GM19372 (cell line): ENCODE results near the gene ZNF474.
"Not testable (repeated sequence)": the region's sequence is repeated elsewhere in the genome, so short reads cannot be mapped to it uniquely, and the experiment has no call there.

ENCODE experiments used
- ATAC-seq: cut with Tn5 transposase; IDR thresholded peaks from one replicate; pipeline ENCODE4 v1.9.1; 2021; ENCODE audit warnings: mild to moderate bottlenecking, low read depth, moderate library complexity; ENCODE audit not compliant: unreplicated experiment

ZNF474 gene

GRCh38 chr5:122129306-122129705 lies at the start of gene ZNF474:
TSS of gene ZNF474 (plus strand) at chr5:122129546. CDS start at chr5:122151991, 22,445 bp downstream.
- no peak for ATAC-seq

DNA sequence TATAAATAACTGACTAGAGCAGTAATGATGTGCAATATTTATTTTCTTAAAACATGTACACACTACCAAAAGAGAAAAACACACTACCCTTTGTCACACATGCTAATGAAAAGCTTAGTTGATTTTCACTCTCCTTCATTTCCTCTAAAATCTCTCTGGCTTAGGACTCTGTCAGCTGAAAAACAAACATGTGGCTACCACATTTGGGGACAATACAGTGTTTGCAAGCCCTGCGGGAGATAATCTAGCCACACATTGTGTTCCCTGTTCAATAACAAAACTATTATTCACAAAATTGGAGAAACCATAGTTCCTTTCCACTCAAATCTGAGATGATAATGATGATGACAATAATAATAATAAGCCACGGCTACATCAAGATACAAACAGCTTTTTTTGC lies 47.8 kb upstream of the ZNF474 start:
- no peak for ATAC-seq

DNA sequence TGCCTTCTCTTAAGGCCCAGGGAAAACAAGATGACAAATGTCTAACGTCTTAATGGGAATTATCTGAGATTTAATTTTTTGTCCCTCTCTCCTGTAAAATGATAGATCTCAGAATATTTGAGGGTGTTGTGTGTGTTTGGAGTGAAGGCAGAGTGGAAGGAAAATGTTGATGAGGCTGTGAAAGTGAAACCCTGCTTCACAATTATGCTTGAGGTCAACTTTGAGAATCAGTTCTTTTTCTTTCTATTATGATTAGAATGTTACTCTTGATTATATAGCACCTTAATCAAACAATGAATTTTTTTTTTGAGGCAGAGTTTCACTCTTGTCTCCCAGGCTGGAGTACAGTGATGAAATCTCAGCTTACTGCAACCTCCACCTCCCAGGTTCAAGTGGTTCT lies 45.8 kb upstream of the ZNF474 start:
- no peak for ATAC-seq

- ATAC-seq = no peak
Measured at GRCh38 chr5:122085041-122085440, 44.3 kb upstream of the ZNF474 start.

- no peak for ATAC-seq
Measured at GRCh38 chr5:122089096-122090013, 40.0 kb upstream of the ZNF474 start.

GRCh38 chr5:122091936-122092600 lies 37.3 kb upstream of the ZNF474 start:
- no peak for ATAC-seq

- no peak for ATAC-seq
Measured at GRCh38 chr5:122093415-122094180, 35.7 kb upstream of the ZNF474 start.

DNA sequence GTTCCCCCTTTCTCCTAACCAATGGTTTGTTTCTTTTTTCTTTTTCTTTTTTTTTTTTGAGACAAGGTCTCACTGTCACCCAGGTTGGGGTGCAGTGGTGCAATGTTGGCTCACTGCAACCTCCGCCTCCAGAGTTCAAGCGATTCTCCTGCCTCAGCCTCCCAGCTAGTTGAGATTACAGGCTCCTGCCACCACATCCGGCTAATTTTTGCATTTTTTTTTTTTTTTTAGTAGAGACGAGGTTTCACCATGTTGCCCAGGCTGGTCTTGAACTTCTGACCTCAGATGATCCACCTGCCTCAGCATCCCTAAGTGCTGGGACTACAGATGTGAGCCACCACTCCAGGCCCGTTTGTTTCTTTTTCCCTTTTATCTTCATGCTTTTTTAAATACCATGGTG lies 35.1 kb upstream of the ZNF474 start:
- not testable (repeated sequence) for ATAC-seq

- no peak for ATAC-seq
Measured at GRCh38 chr5:122095158-122095557, 34.2 kb upstream of the ZNF474 start.

- ATAC-seq = no peak
Measured at GRCh38 chr5:122097391-122097790, 32.0 kb upstream of the ZNF474 start.

DNA sequence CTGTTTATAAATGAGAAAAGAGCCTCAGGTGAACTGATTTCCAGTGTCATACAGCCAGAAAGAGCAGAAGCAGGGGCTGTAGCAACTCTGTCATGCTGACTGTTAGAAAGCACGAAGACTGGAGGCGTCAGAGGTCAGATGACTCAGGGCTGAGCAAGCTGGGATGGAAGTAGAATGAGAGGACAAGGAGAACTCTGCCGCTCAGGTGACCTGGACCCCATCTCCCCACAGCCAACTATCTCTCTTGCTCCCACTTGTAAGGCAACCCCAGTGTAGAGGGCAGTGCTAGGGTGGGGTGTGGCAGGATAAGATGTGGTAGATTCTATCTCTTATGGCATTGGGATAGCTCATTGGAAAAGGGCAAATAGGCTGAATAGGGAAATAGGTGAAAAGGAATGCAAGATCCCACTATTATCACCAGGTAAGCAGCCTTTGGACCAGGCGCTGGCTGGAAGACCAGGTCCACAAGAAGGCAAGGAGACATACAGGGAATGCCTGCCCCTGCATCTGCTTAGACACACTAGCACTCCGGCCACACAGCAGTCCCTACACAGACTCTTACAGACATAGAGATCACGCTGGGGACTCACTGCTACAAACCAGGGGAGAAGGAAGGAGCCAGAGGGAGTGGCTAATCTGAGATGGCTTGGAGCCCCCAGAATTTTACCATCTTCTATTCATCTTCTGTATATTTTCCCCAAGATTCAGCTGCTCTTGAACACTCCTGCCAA lies 30.1 kb upstream of the ZNF474 start:
- no peak for ATAC-seq

GRCh38 chr5:122101636-122102285 lies 27.6 kb upstream of the ZNF474 start:
- ATAC-seq = peak; percentile 76

- ATAC-seq = no peak
Measured at GRCh38 chr5:122102825-122103224, 26.5 kb upstream of the ZNF474 start.

DNA sequence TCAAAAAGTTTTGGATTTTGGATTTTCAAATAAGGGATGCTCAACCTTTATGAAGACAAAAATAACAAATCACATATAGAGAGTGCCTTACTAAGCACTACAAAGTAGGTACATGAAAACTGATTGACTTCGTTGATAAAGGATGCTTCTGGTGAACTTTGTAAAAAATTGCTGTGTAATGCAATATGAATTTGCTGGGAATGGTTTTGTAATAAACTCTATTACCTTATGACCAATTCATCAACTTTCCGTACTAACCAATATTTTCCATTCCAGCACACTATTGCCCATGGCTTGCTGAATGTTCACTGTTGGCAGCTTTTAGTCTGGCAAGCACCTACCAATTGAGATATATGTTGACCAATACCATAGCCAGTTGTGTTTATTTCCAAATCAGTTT lies 23.4 kb upstream of the ZNF474 start:
- ATAC-seq = no peak

- no peak for ATAC-seq
Measured at GRCh38 chr5:122107016-122107415, 22.3 kb upstream of the ZNF474 start.

GRCh38 chr5:122110987-122111386 lies 18.4 kb upstream of the ZNF474 start:
- ATAC-seq = no peak

DNA sequence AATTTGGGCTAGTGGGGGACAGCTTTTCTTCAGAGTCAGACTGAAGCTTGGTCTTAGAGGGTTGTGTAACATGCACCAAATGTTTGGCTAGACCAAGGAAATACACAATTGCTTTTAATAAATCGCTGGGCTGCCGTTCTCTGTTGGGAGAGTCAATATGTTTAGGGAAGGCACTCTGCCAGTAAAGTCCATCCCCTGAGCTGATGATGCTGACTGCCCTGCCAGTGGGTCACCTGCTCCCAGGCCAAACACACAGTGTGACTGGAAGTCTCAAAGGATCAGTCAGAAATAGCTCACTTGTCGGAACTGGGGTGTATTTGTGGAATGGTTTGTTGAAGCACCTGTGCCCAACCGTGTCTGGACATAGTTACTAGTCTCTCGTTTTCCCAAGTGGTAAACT lies 17.9 kb upstream of the ZNF474 start:
- no peak for ATAC-seq

DNA sequence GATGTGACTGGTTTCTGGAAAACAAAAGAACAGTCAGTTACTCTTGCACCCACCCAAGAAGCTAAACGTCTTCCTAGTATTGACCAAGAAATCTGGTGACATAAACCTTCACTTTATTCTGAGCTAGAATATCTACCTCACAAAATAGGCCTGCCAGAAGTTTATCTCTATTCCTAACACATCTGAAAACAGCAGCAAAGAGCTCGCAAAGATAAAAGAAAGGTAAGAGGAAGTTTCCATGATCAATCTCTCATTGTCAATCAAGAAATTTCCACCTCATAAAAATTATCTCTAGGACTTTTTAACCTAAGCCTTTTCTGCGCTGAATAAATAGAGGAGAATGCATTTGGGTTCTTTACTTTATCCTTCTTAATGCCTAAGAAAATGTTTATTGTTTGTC lies 17.3 kb upstream of the ZNF474 start:
- ATAC-seq = no peak

DNA sequence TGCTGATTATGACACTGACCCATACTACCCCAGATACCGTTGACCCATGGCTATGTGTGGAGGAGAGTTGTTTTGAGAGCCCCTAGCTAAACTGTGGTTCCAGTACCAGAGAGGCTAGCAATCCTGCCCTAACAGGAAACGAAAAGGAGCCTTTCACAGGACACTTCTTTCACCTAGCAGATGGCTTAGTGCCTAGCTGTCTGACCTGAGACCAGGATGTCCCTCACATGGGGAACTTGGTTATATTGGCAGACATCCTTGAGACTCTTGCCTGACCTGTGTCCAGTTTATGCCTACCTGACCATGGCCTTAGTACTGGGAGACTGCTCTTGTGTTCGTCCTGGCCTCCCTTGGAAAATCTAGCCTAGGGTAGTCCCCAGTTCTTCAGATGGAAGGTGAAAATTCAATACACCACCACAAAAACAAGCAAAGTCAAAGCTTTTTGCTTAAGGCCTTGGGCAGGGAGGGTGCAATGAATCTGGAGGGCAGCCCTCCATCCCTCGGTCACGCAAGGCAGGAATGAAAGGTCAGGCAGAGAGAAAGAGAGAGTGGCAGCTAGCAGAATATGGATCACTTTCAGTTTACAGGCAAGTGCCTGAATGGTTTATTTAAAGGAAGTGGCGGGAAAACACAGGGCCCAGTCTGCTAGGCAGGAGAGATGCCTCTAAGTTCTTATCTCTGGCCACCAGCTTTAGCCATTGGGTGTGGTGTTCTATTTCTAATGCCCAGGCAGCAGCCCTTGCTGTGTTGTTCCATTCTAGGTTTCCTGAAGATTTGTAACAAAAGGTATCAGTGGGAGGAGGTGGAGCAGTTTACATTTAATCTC lies 16.4 kb upstream of the ZNF474 start:
- ATAC-seq = no peak
